Keratinocyte (primary cell): ENCODE measurements around the gene ANKRD2. TPM values are rescaled to one million over a fixed set of nuclear protein-coding genes. Genes with fewer than 3 reads are reported as not detected.

Experiments used
- DNase-seq: peaks from one replicate; pipeline ENCODE4 v3.0.0-alpha.2; 2011; ENCODE audit warnings: low read depth, missing footprints, low spot score
- FAIRE-seq: peaks from 2 replicates; lab custom pipeline; 2011; peaks lifted over from hg19 to GRCh38; lab: Jason Lieb, UNC
- H2AFZ ChIP-seq: 2 replicates; pipeline ENCODE4 v1.6.0; 2012; ENCODE audit warnings: low read length, control low read depth, inconsistent platforms; ENCODE audit not compliant: control insufficient read depth
- H3K27ac ChIP-seq: 2 replicates; pipeline ENCODE4 v1.5.1; 2011; ENCODE audit warnings: low read length; ENCODE audit not compliant: control insufficient read depth, insufficient read depth
- H3K27me3 ChIP-seq: 3 replicates; pipeline ENCODE4 v1.6.0; 2011; ENCODE audit warnings: low read length; ENCODE audit not compliant: control insufficient read depth, insufficient read depth; ENCODE audit errors: extremely low read depth
- H3K36me3 ChIP-seq, 2 experiments: 2 replicates in 1 of 2; 3 replicates in 1 of 2; pipeline ENCODE4 v1.5.1; 2011; ENCODE audit warnings: low read length in 2 of 2, mild to moderate bottlenecking in 1 of 2; ENCODE audit not compliant: control insufficient read depth in 2 of 2, insufficient read depth in 2 of 2; ENCODE audit errors: extremely low read depth in 1 of 2
- H3K4me1 ChIP-seq: 3 replicates; pipeline ENCODE4 v1.5.1; 2011; ENCODE audit warnings: low read length; ENCODE audit not compliant: control insufficient read depth, insufficient read depth; ENCODE audit errors: extremely low read depth
- H3K4me2 ChIP-seq: 3 replicates; pipeline ENCODE4 v1.6.0; 2011; ENCODE audit warnings: low read depth, low read length; ENCODE audit not compliant: control insufficient read depth, insufficient read depth; ENCODE audit errors: extremely low read depth
- H3K4me3 ChIP-seq, 3 experiments: fragments of 200-600 bp in 1 of 3; sonication (generic) in 1 of 3; 2 replicates in 2 of 3; 3 replicates in 1 of 3; pipeline ENCODE4 v1.5.1; 2011 to 2016; ENCODE audit warnings: low read length in 3 of 3, mild to moderate bottlenecking in 3 of 3, control low read depth in 2 of 3, inconsistent platforms in 1 of 3, low read depth in 1 of 3, mixed read lengths in 1 of 3, mixed run types in 1 of 3, moderate library complexity in 1 of 3; ENCODE audit not compliant: control insufficient read depth in 2 of 3, insufficient read depth in 2 of 3; ENCODE audit errors: extremely low read depth in 1 of 3
- H3K79me2 ChIP-seq: 2 replicates; pipeline ENCODE4 v1.6.0; 2012; ENCODE audit warnings: low read length; ENCODE audit not compliant: control insufficient read depth, insufficient read depth
- H3K9ac ChIP-seq: 3 replicates; pipeline ENCODE4 v1.6.0; 2011; ENCODE audit warnings: low read length; ENCODE audit not compliant: control insufficient read depth, insufficient read depth; ENCODE audit errors: extremely low read depth
- H3K9me1 ChIP-seq: 3 replicates; pipeline ENCODE4 v1.6.0; 2011; ENCODE audit warnings: low read length; ENCODE audit not compliant: control insufficient read depth, insufficient read depth; ENCODE audit errors: extremely low read depth
- H3K9me3 ChIP-seq: 2 replicates; pipeline ENCODE4 v1.5.1; 2012; ENCODE audit warnings: low read depth, low read length; ENCODE audit not compliant: control insufficient read depth
- H4K20me1 ChIP-seq: 3 replicates; pipeline ENCODE4 v1.6.0; 2011; ENCODE audit warnings: low read length; ENCODE audit not compliant: control insufficient read depth, insufficient read depth; ENCODE audit errors: extremely low read depth
- CTCF ChIP-seq, 3 experiments: IDR thresholded peaks in 1 of 3; conservative IDR thresholded peaks in 1 of 3; optimal IDR thresholded peaks in 1 of 3; 2 replicates in 2 of 3; 3 replicates in 1 of 3; pipeline versions ENCODE3 to v1.5.1; 2011; ENCODE audit warnings: low read length in 3 of 3, mild to moderate bottlenecking in 3 of 3, moderate library complexity in 2 of 3, control low read depth in 1 of 3, inconsistent platforms in 1 of 3; ENCODE audit not compliant: insufficient read depth in 2 of 3; ENCODE audit errors: extremely low read depth in 1 of 3
- EZH2 ChIP-seq: IDR thresholded peaks from one replicate; pipeline ENCODE4 v1.6.1; 2012; ENCODE audit warnings: inconsistent platforms, mild to moderate bottlenecking, low read length, moderate library complexity
- dilution Hi-C: fragments of 300-500 bp; cut with MboI; formaldehyde crosslinking; loops from one replicate; pipeline ENCODE4 v1.7.0; 2020; ENCODE audit warnings: low sequenced_read_pairs; ENCODE audit not compliant: extremely low pct_ligation_motif_present
- polyA minus RNA-seq, 3 experiments: library from RNA; depleted of rRNA, polyadenylated mRNA; stranded (reverse); fragments of >200 nt; gene quantifications; 1 replicate in 1 of 3; 2 replicates in 1 of 3; 3 replicates in 1 of 3; pipeline ENCODE4 v1.2.3, GENCODE V29; 2011
- polyA plus RNA-seq, 5 experiments: library from polyadenylated mRNA; depleted of rRNA in 3 of 5; stranded (reverse) in 3 of 5; stranded (forward) in 1 of 5; unstranded in 1 of 5; fragments of >200 nt; gene quantifications; 1 replicate in 1 of 5; 2 replicates in 3 of 5; 3 replicates in 1 of 5; pipeline versions ENCODE4 v1.2.1 to v1.2.3, GENCODE V29; 2011 to 2012; ENCODE audit warnings: missing spikeins in 2 of 5, low read depth in 1 of 5, low replicate concordance in 1 of 5

The ANKRD2 gene
- polyA plus RNA-seq (0.18 to 0.67 TPM (median 0.38 TPM) in 3 replicates), polyA minus RNA-seq (0.16 to 0.19 TPM in 2 of 3 replicates, not detected in the other)
- 0.84 TPM for polyA plus RNA-seq (2011; ENCODE audit: low read depth)
- polyA plus RNA-seq (2011; cell fraction: cytosol; rRNA removed): 0.26 and 0.36 TPM in 2 replicates
- 0.28 and 0.36 TPM in 2 replicates for polyA plus RNA-seq (2011; cell fraction: nucleus; rRNA removed)
- polyA plus RNA-seq (2012; ENCODE audit: low replicate concordance): 0.91 and 0.95 TPM in 2 replicates
- polyA minus RNA-seq (2011; cell fraction: cytosol; rRNA and poly(A)+ RNA removed): not detected
- not detected in 2 replicates for polyA minus RNA-seq (2011; cell fraction: nucleus; rRNA and poly(A)+ RNA removed)

GRCh38 chr10:97572214-97572989 lies at the start of gene ANKRD2:
TSS of gene ANKRD2 (plus strand) at chr10:97572779. CDS start at chr10:97572789, 10 bp downstream.
- peak within 1 kb of the TSS; percentile 74 for H2AFZ ChIP-seq
- H3K4me1 ChIP-seq: peaks cover 60% of the 10 kb centered on the region
- no peaks in the 10 kb centered on the region for H3K79me2 ChIP-seq
- no peaks in the 10 kb centered on the region for H4K20me1 ChIP-seq
- DNase-seq (no peak), FAIRE-seq (no peak)
- no peaks in the 10 kb centered on the region for H3K9me3 ChIP-seq
- H3K36me3 ChIP-seq: peaks cover 5 to 13% of the 10 kb centered on the region in 2 experiments
- no peaks in the 10 kb centered on the region for H3K27me3 ChIP-seq
- H3K4me2 ChIP-seq: peak within 1 kb of the TSS; percentile 92
- dilution Hi-C loops: no loop called here
- H3K9me1 ChIP-seq: no peaks in the 10 kb centered on the region
- TF ChIP-seq CTCF (optimal IDR thresholded peaks at IDR 0.05 in 1 of 3, IDR thresholded peaks at IDR 0.05 in 1 of 3, conservative IDR thresholded peaks at IDR 0.05 in 1 of 3; ENCODE audit: extremely low read depth in 1 of 3, insufficient read depth in 2 of 3, low read length in 3 of 3): peak; percentile 95 to 97 (median 96)
- no peak for TF ChIP-seq EZH2
- peak within 1 kb of the TSS; percentile 92 for H3K27ac ChIP-seq
- H3K9ac ChIP-seq: peak within 1 kb of the TSS; percentile 80
- peak within 1 kb of the TSS in 2 of 3 experiments; percentile 27 to 37 for H3K4me3 ChIP-seq

- H3K27ac ChIP-seq: no peak overlapping the region
- H3K9me1 ChIP-seq: no peaks in the 10 kb centered on the region
- no peak overlapping the region for H3K4me2 ChIP-seq
- H2AFZ ChIP-seq: no peak overlapping the region
- no peak for TF ChIP-seq EZH2
- peaks cover 16% of the 10 kb centered on the region for H3K4me1 ChIP-seq
- no peak overlapping the region for H3K9ac ChIP-seq
- dilution Hi-C loops: no loop called here
- H3K9me3 ChIP-seq: no peaks in the 10 kb centered on the region
- no peaks in the 10 kb centered on the region for H3K36me3 ChIP-seq
- H3K27me3 ChIP-seq: no peaks in the 10 kb centered on the region
- no peak for FAIRE-seq
- H3K79me2 ChIP-seq: peaks cover 57% of the 10 kb centered on the region
- no peak for DNase-seq
- H3K4me3 ChIP-seq: no peak overlapping the region
- H4K20me1 ChIP-seq: peaks cover 7% of the 10 kb centered on the region
Observed at GRCh38 chr10:97522937-97523336, 49.6 kb upstream of the ANKRD2 start.
